T-helper 9 cell (primary cell): ENCODE results near the gene GADD45GIP1.
A peak's percentile ranks its signal among the peaks of the same experiment; 100 is the strongest.
"Not testable (repeated sequence)": the region's sequence is repeated elsewhere in the genome, so short reads cannot be mapped to it uniquely, and the experiment has no call there.

Experiments
- DNase-seq: peaks from one replicate; pipeline ENCODE4 v3.0.0-alpha.2; 2020

GADD45GIP1 gene

GRCh38 chr19:12938779-12939601 is 18.0 kb downstream of the GADD45GIP1 start:
- peak; percentile 26 for DNase-seq

GRCh38 chr19:12937927-12938778 is 18.9 kb downstream of the GADD45GIP1 start, which contains the start of gene CALR:
CALR (plus strand) TSS chr19:12938609; CDS start chr19:12938680, 71 bp downstream.
- DNase-seq = peak; percentile 95

GRCh38 chr19:12937093-12937926 is 19.7 kb downstream of the GADD45GIP1 start:
- no peak for DNase-seq

GRCh38 chr19:12936582-12936981 is 20.4 kb downstream of the GADD45GIP1 start:
- DNase-seq = no peak

GRCh38 chr19:12935071-12935470 is 22.0 kb downstream of the GADD45GIP1 start:
- no peak for DNase-seq

GRCh38 chr19:12933287-12934072 is 23.5 kb downstream of the GADD45GIP1 start, which contains the start of gene FARSA:
FARSA (minus strand) TSS chr19:12933711; CDS start chr19:12933696, 15 bp downstream.
- peak; percentile 83 for DNase-seq

GRCh38 chr19:12932392-12933286 is 24.4 kb downstream of the GADD45GIP1 start:
- no peak for DNase-seq

GRCh38 chr19:12930002-12930645 is 26.9 kb downstream of the GADD45GIP1 start:
- no peak for DNase-seq

- DNase-seq = no peak
Observed at GRCh38 chr19:12924621-12925310, 32.3 kb downstream of the GADD45GIP1 start.

GRCh38 chr19:12922959-12923358 is 34.1 kb downstream of the GADD45GIP1 start:
- no peak for DNase-seq

- no peak for DNase-seq
Observed at GRCh38 chr19:12921047-12921446, 36.0 kb downstream of the GADD45GIP1 start.

GRCh38 chr19:12918253-12918652 is 38.8 kb downstream of the GADD45GIP1 start:
- DNase-seq = no peak

GRCh38 chr19:12915860-12916259 is 41.2 kb downstream of the GADD45GIP1 start:
- DNase-seq = not testable (repeated sequence)

GRCh38 chr19:12913851-12914690 is 43.0 kb downstream of the GADD45GIP1 start:
- DNase-seq = peak; percentile 22

GRCh38 chr19:12913011-12913561 is 43.9 kb downstream of the GADD45GIP1 start:
- DNase-seq = no peak

GRCh38 chr19:12912571-12912970 is 44.5 kb downstream of the GADD45GIP1 start:
- no peak for DNase-seq

- no peak for DNase-seq
Observed at GRCh38 chr19:12907166-12907565, 49.9 kb downstream of the GADD45GIP1 start.
